ENCODE results near the gene HCRTR1. TPM values are rescaled to one million over a fixed set of nuclear protein-coding genes. Genes with fewer than 3 reads are reported as not detected.

The HCRTR1 gene
- total RNA-seq, 2 donors from 2014 or later: not detected

DNA sequence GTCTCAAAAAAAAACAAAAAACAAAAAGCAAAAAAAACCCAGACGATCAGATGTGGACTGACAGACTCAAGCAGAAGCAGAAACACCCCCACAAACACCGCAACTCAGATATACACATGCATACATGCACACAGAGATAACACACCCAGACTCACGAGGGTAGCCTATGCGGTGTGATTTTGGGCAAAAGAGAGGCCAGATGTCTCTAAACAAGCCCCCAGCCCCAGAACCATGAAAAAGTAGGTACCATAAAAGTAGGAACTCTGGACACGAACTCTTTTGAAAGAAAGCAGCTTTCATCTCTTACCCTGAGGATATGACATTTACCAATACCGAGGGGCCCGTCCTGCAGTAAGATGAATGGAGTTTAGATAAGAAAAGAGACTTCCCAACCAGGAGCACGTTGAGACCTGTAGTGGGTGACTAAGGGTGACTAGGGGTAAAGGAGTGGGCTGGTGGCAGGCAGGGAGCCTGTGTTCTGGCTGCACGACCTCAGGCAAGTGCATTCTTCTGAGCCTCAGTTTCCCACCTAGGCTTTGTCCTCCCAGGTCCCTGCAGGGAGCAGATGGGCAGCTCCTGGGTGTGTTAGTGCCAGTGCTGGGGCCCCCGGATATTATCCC, 42.6 kb upstream of the HCRTR1 start:
- no peaks in the 10 kb centered on the region for H3K4me1 ChIP-seq (replicated peaks)
- DNase-seq (ENCODE audit: low spot score): no peak
- H3K36me3 ChIP-seq: no peaks in the 10 kb centered on the region

DNA sequence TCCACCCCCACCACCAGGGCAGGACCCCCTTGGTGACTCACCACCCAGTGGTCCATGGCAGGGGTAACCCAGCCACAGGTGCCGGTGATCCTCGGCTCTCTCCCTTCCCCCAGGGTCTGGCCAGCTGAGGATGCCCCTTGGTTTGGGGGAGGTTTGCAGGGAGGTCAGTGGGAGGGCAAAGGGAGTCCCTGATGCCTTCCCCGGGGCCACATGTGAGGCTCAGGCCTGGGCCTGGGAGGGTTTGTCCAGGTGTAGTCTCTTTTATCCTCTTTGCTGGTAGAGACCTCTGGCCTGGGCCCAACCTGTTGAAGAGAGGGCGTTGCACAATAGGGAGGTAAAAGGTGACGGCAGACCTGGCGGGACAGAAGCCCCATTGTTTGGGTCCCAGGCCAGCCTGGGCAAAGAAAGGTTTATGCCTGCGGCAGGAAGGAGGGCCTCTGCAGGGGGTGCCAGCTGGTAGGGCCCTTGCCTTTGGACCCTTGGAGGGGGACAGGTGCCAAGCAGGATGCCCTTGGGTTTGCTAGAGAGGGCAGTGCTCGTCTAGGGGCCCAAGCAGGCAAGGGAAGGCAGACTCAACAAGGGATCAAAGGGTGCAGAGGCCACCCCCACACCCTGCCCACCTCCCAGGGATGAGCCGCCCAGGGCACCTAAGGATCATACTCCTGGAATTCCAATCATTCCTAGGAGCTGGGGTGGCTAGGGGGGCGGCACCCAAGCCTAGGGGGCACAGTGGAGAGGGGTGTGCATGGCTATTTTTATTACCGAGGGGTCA, 41.9 kb upstream of the HCRTR1 start:
- Histone ChIP-seq H3K27me3 (replicated peaks; ENCODE audit: insufficient read depth) (no peaks in the 10 kb centered on the region), H3K36me3 (no peaks in the 10 kb centered on the region), H3K4me3 (peak overlapping the region; percentile 36 to 42), H3K9me3 (no peaks in the 10 kb centered on the region), H3K27ac (peak overlapping the region; percentile 77 to 79), H3K4me1 (replicated peaks) (no peaks in the 10 kb centered on the region)
- TF ChIP-seq POLR2AphosphoS5 (IDR thresholded peaks at IDR 0.05) (peak; percentile 66), POLR2A (IDR thresholded peaks at IDR 0.05) (no peak)
- intact Hi-C loops (cut with DNase I): loop anchor here (5.0 kb wide), 1 partner anchor 137 kb away; no protein-coding TSS in a partner anchor
- 49% methylated on average over 11 of the region's 11 CpGs for WGBS
- DNase-seq (ENCODE audit: low spot score): peak; percentile 84

More for the DNA sequence above, 42.6 kb upstream of the HCRTR1 start:
- TF ChIP-seq POLR2A (IDR thresholded peaks at IDR 0.05): no peak
- no peak for TF ChIP-seq POLR2AphosphoS5 (IDR thresholded peaks at IDR 0.05)
- TF ChIP-seq CTCF (IDR thresholded peaks at IDR 0.05): no peak
- Histone ChIP-seq H3K9me3 (no peaks in the 10 kb centered on the region), H3K27me3 (replicated peaks; ENCODE audit: insufficient read depth) (no peaks in the 10 kb centered on the region), H3K27ac (peak overlapping the region; percentile 66 to 79), H3K4me3 (no peak overlapping the region)
- intact Hi-C loops (cut with DNase I): loop anchor here (5.0 kb wide), 1 partner anchor 137 kb away; no protein-coding TSS in a partner anchor
- WGBS: 40% methylated on average over 10 of the region's 10 CpGs

GRCh38 chr1:31576201-31576669, 41.3 kb upstream of the HCRTR1 start, which contains the start of gene TINAGL1:
Gene TINAGL1 (plus strand): TSS chr1:31576515. CDS start chr1:31577149, 634 bp downstream.
- intact Hi-C loops (cut with DNase I): loop anchor here (5.0 kb wide), 1 partner anchor 136 kb away; no protein-coding TSS in a partner anchor
- Histone ChIP-seq H3K27ac (peak within 1 kb of the TSS; percentile 77 to 79), H3K4me1 (replicated peaks) (no peaks in the 10 kb centered on the region), H3K36me3 (no peaks in the 10 kb centered on the region), H3K4me3 (peak within 1 kb of the TSS; percentile 36 to 42), H3K9me3 (no peaks in the 10 kb centered on the region), H3K27me3 (replicated peaks; ENCODE audit: insufficient read depth) (no peaks in the 10 kb centered on the region)
- peak; percentile 85 for DNase-seq (ENCODE audit: low spot score)
- WGBS: 1% methylated on average over 25 of the region's 25 CpGs
- TF ChIP-seq CTCF (IDR thresholded peaks at IDR 0.05) (peak in 1 of 4 experiments; percentile 17), POLR2A (IDR thresholded peaks at IDR 0.05) (peak; percentile 97), POLR2AphosphoS5 (IDR thresholded peaks at IDR 0.05) (peak; percentile 90)

DNA sequence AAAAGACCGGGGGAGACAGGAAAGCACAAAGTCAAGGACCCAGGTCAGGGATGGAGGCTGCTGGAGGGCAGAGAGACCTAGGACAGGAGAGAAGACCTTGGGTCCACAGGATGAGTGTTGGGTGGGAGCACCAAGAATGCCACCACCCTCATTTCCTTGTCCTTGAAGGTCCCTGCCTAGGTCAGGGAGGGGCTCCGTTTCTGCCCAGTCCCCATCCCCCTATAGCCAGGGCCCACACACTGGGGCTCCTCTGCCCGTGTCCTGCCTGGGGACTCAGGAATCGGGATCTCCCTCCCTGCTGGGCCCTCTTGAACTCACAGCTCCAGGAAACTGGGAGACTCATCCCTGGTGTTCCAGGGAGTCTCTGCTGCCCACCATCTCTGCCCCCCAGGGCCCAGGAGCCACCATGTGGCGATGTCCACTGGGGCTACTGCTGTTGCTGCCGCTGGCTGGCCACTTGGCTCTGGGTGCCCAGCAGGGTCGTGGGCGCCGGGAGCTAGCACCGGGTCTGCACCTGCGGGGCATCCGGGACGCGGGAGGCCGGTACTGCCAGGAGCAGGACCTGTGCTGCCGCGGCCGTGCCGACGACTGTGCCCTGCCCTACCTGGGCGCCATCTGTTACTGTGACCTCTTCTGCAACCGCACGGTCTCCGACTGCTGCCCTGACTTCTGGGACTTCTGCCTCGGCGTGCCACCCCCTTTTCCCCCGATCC, 40.6 kb upstream of the HCRTR1 start:
- intact Hi-C loops (cut with DNase I): loop anchor here (5.0 kb wide), 1 partner anchor 135 kb away; no protein-coding TSS in a partner anchor
- Histone ChIP-seq H3K4me3 (peak overlapping the region; percentile 36 to 42), H3K27me3 (replicated peaks; ENCODE audit: insufficient read depth) (no peaks in the 10 kb centered on the region), H3K4me1 (replicated peaks) (no peaks in the 10 kb centered on the region), H3K9me3 (no peaks in the 10 kb centered on the region), H3K36me3 (no peaks in the 10 kb centered on the region), H3K27ac (peak overlapping the region; percentile 77 to 79)
- DNase-seq (ENCODE audit: low spot score): no peak
- TF ChIP-seq POLR2AphosphoS5 (IDR thresholded peaks at IDR 0.05) (no peak), POLR2A (IDR thresholded peaks at IDR 0.05) (no peak), CTCF (IDR thresholded peaks at IDR 0.05) (no peak)
- 27% methylated on average over 27 of the region's 27 CpGs for WGBS
